Suprapubic skin (tissue), 3 donors: Measurements from ENCODE around the gene SLC9A8.

Experiments used
- CTCF ChIP-seq, 2 donors: fragments of 200-600 bp in 1 of 2; fragments of 450-650 bp in 1 of 2; sonication (generic) in 1 of 2; IDR thresholded peaks; one replicate each; pipeline ENCODE4 v1.5.1; 2016 to 2019; ENCODE audit warnings: antibody characterized with exemption in 2 of 2, mild to moderate bottlenecking in 1 of 2, moderate library complexity in 1 of 2
- EP300 ChIP-seq: sonication (generic); formaldehyde crosslinking; IDR thresholded peaks from one replicate; pipeline ENCODE4 v1.6.1; 2017; ENCODE audit warnings: antibody characterized with exemption
- POLR2A ChIP-seq, 2 donors: fragments of 450-650 bp; IDR thresholded peaks; one replicate each; pipeline ENCODE4 v1.6.1; 2017; ENCODE audit warnings: antibody characterized with exemption in 2 of 2, mild to moderate bottlenecking in 2 of 2, moderate library complexity in 2 of 2

GRCh38 chr20:49809803-49810359 lies 2.7 kb upstream of the SLC9A8 start:
- no peak for TF ChIP-seq POLR2A (IDR thresholded peaks at IDR 0.05)
- TF ChIP-seq EP300 = no peak
- no peak for TF ChIP-seq CTCF (IDR thresholded peaks at IDR 0.05)
